K562 (cell line): Measurements from ENCODE around the gene ITPR1. TPM values are rescaled to one million over a fixed set of nuclear protein-coding genes. Genes with fewer than 3 reads are reported as not detected.

Source experiments
- ATAC-seq: fragments of 200-7000 bp; cut with Tn5 transposase; 3 replicates; pipeline ENCODE4 v1.9.1; 2020; ENCODE audit warnings: moderate library complexity
- BruUV-seq: library from RNA; stranded (reverse); fragments of 400-500 nt; replicated peaks from 2 replicates; lab custom pipeline; 2021; lab: Mats Ljungman, UMichigan
- CTCF ChIA-PET: fragments of 300-600 bp; formaldehyde crosslinking; extraction: SDS; loops from one replicate; lab custom pipeline; 2021; ENCODE audit warnings: low intra/inter-chr PET ratio; lab: Yijun Ruan, JAX
- POLR2A ChIA-PET: fragments of 300-600, 350-650 bp; sonication (Branson Sonifier 250); formaldehyde crosslinking; extraction: SDS; loops from one replicate; lab custom pipeline; 2021; ENCODE audit warnings: antibody characterized with exemption, inconsistent platforms; lab: Yijun Ruan, JAX
- DNase-seq, 4 experiments: peaks; one replicate each; pipeline versions ENCODE4 v3.0.0 to v3.0.0-alpha.2; 2011 to 2018; ENCODE audit warnings: low spot score in 3 of 4, mixed read lengths in 3 of 4; ENCODE audit errors: extremely low read depth in 1 of 4
- FAIRE-seq: peaks from 2 replicates; lab custom pipeline; 2011; peaks lifted over from hg19 to GRCh38; lab: Jason Lieb, UNC
- H2AFZ ChIP-seq: 2 replicates; pipeline ENCODE4 v1.6.0; 2011; ENCODE audit warnings: low read depth, low read length, control low read depth, inconsistent platforms
- H3K27ac ChIP-seq: fragments of 200-600 bp; 3 replicates; pipeline ENCODE4 v1.8.0; 2011; ENCODE audit warnings: low read depth, mild to moderate bottlenecking, control low read depth, inconsistent platforms, low read length, moderate library complexity, mixed read lengths; ENCODE audit errors: extremely low read depth
- H3K27me3 ChIP-seq, 2 experiments: fragments of 300-600 bp in 1 of 2; 2 replicates in 1 of 2; 3 replicates in 1 of 2; pipeline versions ENCODE4 v1.6.0 to v1.8.0; 2011; ENCODE audit warnings: inconsistent platforms in 2 of 2, low read length in 2 of 2, mild to moderate bottlenecking in 1 of 2, mixed read lengths in 1 of 2, moderate library complexity in 1 of 2; ENCODE audit not compliant: control insufficient read depth in 2 of 2, insufficient read depth in 2 of 2
- H3K36me3 ChIP-seq: fragments of 300-600 bp; 3 replicates; pipeline ENCODE4 v1.8.0; 2011; ENCODE audit warnings: mild to moderate bottlenecking, low read length, inconsistent platforms; ENCODE audit not compliant: control insufficient read depth, insufficient read depth
- H3K4me1 ChIP-seq, 2 experiments: fragments of 200-600 bp in 1 of 2; replicated peaks in 1 of 2; 2 replicates in 1 of 2; 3 replicates in 1 of 2; pipeline versions ENCODE4 v1.5.1 to v1.8.0; 2011; ENCODE audit warnings: inconsistent platforms in 2 of 2, low read length in 2 of 2, mild to moderate bottlenecking in 1 of 2, mixed read lengths in 1 of 2, moderate library complexity in 1 of 2; ENCODE audit not compliant: control insufficient read depth in 2 of 2, insufficient read depth in 2 of 2
- H3K4me2 ChIP-seq: 2 replicates; pipeline ENCODE4 v1.6.1; 2011; ENCODE audit warnings: low read length, control low read depth, inconsistent platforms, mixed read lengths; ENCODE audit not compliant: insufficient read depth
- H3K4me3 ChIP-seq: fragments of 200-600 bp; sonication (generic), shearing (Covaris generic); 2 replicates; pipeline ENCODE4 v1.5.1; 2016; ENCODE audit warnings: control low read depth, inconsistent platforms
- H3K79me2 ChIP-seq: fragments of 200-600 bp; 3 replicates; pipeline ENCODE4 v1.8.0; 2011; ENCODE audit warnings: low read length, inconsistent platforms; ENCODE audit not compliant: control insufficient read depth, insufficient read depth
- H3K9ac ChIP-seq, 2 experiments: 2 replicates each; pipeline versions ENCODE4 v1.6.0 to v1.6.1; 2011; ENCODE audit warnings: low read depth in 2 of 2, low read length in 2 of 2, control low read depth in 1 of 2, inconsistent platforms in 1 of 2, mild to moderate bottlenecking in 1 of 2, mixed read lengths in 1 of 2; ENCODE audit not compliant: insufficient read depth in 1 of 2
- H3K9me1 ChIP-seq: one replicate; pipeline ENCODE4 v1.6.0; 2011; ENCODE audit warnings: inconsistent platforms, mild to moderate bottlenecking, low read length, moderate library complexity; ENCODE audit not compliant: control insufficient read depth, insufficient read depth
- H3K9me3 ChIP-seq: replicated peaks from 2 replicates; pipeline ENCODE4 v1.5.1; 2011; ENCODE audit warnings: low read depth, low read length, inconsistent platforms; ENCODE audit not compliant: control insufficient read depth, insufficient read depth
- H4K20me1 ChIP-seq: replicated peaks from 2 replicates; pipeline ENCODE4 v1.6.1; 2011; ENCODE audit warnings: low read length, inconsistent platforms, mixed read lengths; ENCODE audit not compliant: control insufficient read depth, insufficient read depth
- CBX1 ChIP-seq: sonication (generic); IDR thresholded peaks from 2 replicates; pipeline ENCODE4 v1.6.1; 2016; ENCODE audit warnings: antibody characterized with exemption, low read depth, mild to moderate bottlenecking
- CHD4 ChIP-seq: fragments of 200-600 bp; sonication (generic); IDR thresholded peaks from 3 replicates; pipeline ENCODE4 v1.6.1; 2012; ENCODE audit warnings: low read depth, mild to moderate bottlenecking, mixed read lengths, low read length, inconsistent platforms; ENCODE audit not compliant: insufficient read depth, insufficient replicate concordance, poor library complexity, severe bottlenecking
- DLX4 ChIP-seq: fragments of 250-450 bp; sonication (Bioruptor Pico); IDR thresholded peaks from 2 replicates; pipeline ENCODE4 v1.6.1; 2021; ENCODE audit warnings: mild to moderate bottlenecking
- DPF2 ChIP-seq: fragments of 450-650 bp; IDR thresholded peaks from 2 replicates; pipeline ENCODE4 v1.6.1; 2016
- ELF1 ChIP-seq: fragments of 200-800 bp; sonication (Bioruptor generic); IDR thresholded peaks from 2 replicates; pipeline ENCODE4 v1.6.1; 2016; ENCODE audit warnings: missing genetic modification characterization, missing compliant biosample characterization
- FOXJ2 ChIP-seq: fragments of 200-800 bp; sonication (Bioruptor generic); IDR thresholded peaks from 2 replicates; pipeline ENCODE4 v1.6.1; 2016; ENCODE audit warnings: missing genetic modification characterization, missing compliant biosample characterization
- GMEB1 ChIP-seq: fragments of 250-450 bp; sonication (Bioruptor Pico); IDR thresholded peaks from 2 replicates; pipeline ENCODE4 v1.4.0; 2020; ENCODE audit warnings: mild to moderate bottlenecking
- HNRNPLL ChIP-seq: fragments of 200-400 bp; formaldehyde crosslinking; IDR thresholded peaks from 2 replicates; pipeline ENCODE4 v1.6.1; 2017; ENCODE audit warnings: low read length, low read depth, mild to moderate bottlenecking; ENCODE audit not compliant: poor library complexity, severe bottlenecking
- KLF16 ChIP-seq: IDR thresholded peaks from 2 replicates; pipeline ENCODE4 v1.6.1; 2016; ENCODE audit warnings: antibody characterized with exemption
- MAFG ChIP-seq: fragments of 450-650 bp; conservative IDR thresholded peaks from 2 replicates; pipeline ENCODE4 v1.6.1; 2016; ENCODE audit warnings: missing genetic modification characterization, missing compliant biosample characterization
- MAFK ChIP-seq: IDR thresholded peaks from 2 replicates; pipeline ENCODE4 v1.6.1; 2011; ENCODE audit warnings: low read length, improper control_type of control experiment
- MXD1 ChIP-seq: fragments of 250-450 bp; sonication (Bioruptor Pico); IDR thresholded peaks from 2 replicates; pipeline ENCODE4 v1.8.0; 2021; ENCODE audit warnings: borderline replicate concordance, mild to moderate bottlenecking, moderate library complexity; ENCODE audit not compliant: poor library complexity, severe bottlenecking
- NFATC3 ChIP-seq: fragments of 450-650 bp; IDR thresholded peaks from 2 replicates; pipeline ENCODE4 v1.6.1; 2017; ENCODE audit warnings: mild to moderate bottlenecking
- NFIC ChIP-seq: fragments of 450-650 bp; IDR thresholded peaks from 2 replicates; pipeline ENCODE4 v1.6.1; 2017; ENCODE audit warnings: mild to moderate bottlenecking, inconsistent platforms
- SLC30A9 ChIP-seq: fragments of 250-450 bp; sonication (Bioruptor Pico); IDR thresholded peaks from 2 replicates; pipeline ENCODE4 v1.8.0; 2022; ENCODE audit warnings: mild to moderate bottlenecking, moderate library complexity
- SMARCC2 ChIP-seq: fragments of 450-650 bp; IDR thresholded peaks from 2 replicates; pipeline ENCODE4 v1.6.1; 2017; ENCODE audit warnings: antibody characterized with exemption, moderate library complexity, mild to moderate bottlenecking, low read depth
- TEAD4 ChIP-seq, 2 experiments: sonication (generic) in 1 of 2; formaldehyde crosslinking in 1 of 2; IDR thresholded peaks; 2 replicates each; pipeline versions ENCODE4 v1.6.1 to v1.8.0; 2012 to 2022; ENCODE audit warnings: borderline replicate concordance in 1 of 2, inconsistent platforms in 1 of 2, low read length in 1 of 2, mild to moderate bottlenecking in 1 of 2, missing genetic modification reagents in 1 of 2
- U2AF1 ChIP-seq: fragments of 200-400 bp; formaldehyde crosslinking; optimal IDR thresholded peaks from 2 replicates; pipeline ENCODE3; 2017; ENCODE audit warnings: mild to moderate bottlenecking, low read depth, low read length, moderate library complexity
- ZKSCAN8 ChIP-seq: fragments of 200-800 bp; sonication (Bioruptor generic); IDR thresholded peaks from 2 replicates; pipeline ENCODE4 v1.6.1; 2016; ENCODE audit warnings: missing genetic modification characterization, missing compliant biosample characterization
- ZNF124 ChIP-seq: sonication (generic); formaldehyde crosslinking; IDR thresholded peaks from 2 replicates; pipeline ENCODE4 v1.8.1; 2022; ENCODE audit warnings: missing genetic modification reagents
- ZSCAN32 ChIP-seq: fragments of 450-650 bp; formaldehyde crosslinking; IDR thresholded peaks from 2 replicates; pipeline ENCODE4 v1.4.0; 2020; ENCODE audit warnings: mild to moderate bottlenecking, moderate library complexity
- WGBS: fragments of 100-300 bp; shearing (Covaris generic); methylation state at CpG from one replicate; pipeline ENCODE4 v1.1.6; 2016; ENCODE audit warnings: low coverage, mixed read lengths; ENCODE audit not compliant: insufficient coverage; ENCODE audit errors: missing lambda C conversion rate; 5-methylcytosine and 5-hydroxymethylcytosine counted together
- in situ Hi-C: fragments of 300-500 bp; cut with MboI; formaldehyde crosslinking; loops from 4 replicates; pipeline ENCODE4 v1.15.0; 2018; ENCODE audit warnings: inconsistent platforms, mixed read lengths
- intact Hi-C: fragments of 100-400 bp; cut with micrococcal nuclease; formaldehyde crosslinking; loops from 2 replicates; pipeline ENCODE4 v1.14.2; 2022
- polyA plus RNA-seq, 8 experiments: library from polyadenylated mRNA; depleted of rRNA in 4 of 8; stranded (reverse) in 5 of 8; unstranded in 3 of 8; fragments of >200 nt; fragmentation: Nextera tagmentation in 2 of 8; fragmentation: Illumina TruSeq in 1 of 8; extraction: Ambion mirVana in 2 of 8; extraction: Trizol in 1 of 8; gene quantifications; 2 replicates each; pipeline versions ENCODE4 v1.2.1 to v1.2.3, GENCODE V29; 2011 to 2014; ENCODE audit warnings: inconsistent platforms in 1 of 8, missing spikeins in 1 of 8
- total RNA-seq, 7 experiments: library from RNA; depleted of rRNA in 6 of 7; stranded (reverse); fragments of >200 nt in 6 of 7; fragmentation: Illumina TruSeq in 2 of 7; extraction: Trizol in 2 of 7; gene quantifications; 2 replicates each; pipeline versions ENCODE4 v1.2.1 to v1.2.3, GENCODE V29; 2011 to 2021; ENCODE audit warnings: low replicate concordance in 1 of 7

The ITPR1 gene
- total and polyA plus RNA-seq, 9 of the 15 experiments (the other 6 are each of a cell fraction or from before 2014, with no cell fraction given), result 22.4 to 40.0 (median 27.4) TPM

- Histone ChIP-seq H3K9ac (no peak overlapping the region), H2AFZ (no peak overlapping the region), H3K4me3 (no peak overlapping the region), H3K79me2 (no peaks in the 10 kb centered on the region), H3K27ac (no peak overlapping the region), H4K20me1 (no peaks in the 10 kb centered on the region), H3K36me3 (no peaks in the 10 kb centered on the region), H3K27me3 (no peaks in the 10 kb centered on the region), H3K4me1 (peaks cover 6 to 37% of the 10 kb centered on the region in 2 experiments), H3K9me3 (no peaks in the 10 kb centered on the region), H3K9me1 (no peaks in the 10 kb centered on the region), H3K4me2 (no peak overlapping the region)
- FAIRE-seq (peak; percentile 51), ATAC-seq (no peak), DNase-seq (no peak)
- in situ Hi-C loops (no loop called here), intact Hi-C loops (no loop called here)
- ChIA-PET CTCF (no interaction called here), POLR2A (no interaction called here)
- WGBS, result 52% methylated on average over 7 of the region's 7 CpGs
- no TSS peak for BruUV-seq
- TF ChIP-seq CBX1 (no peak), TEAD4 (IDR thresholded peaks at IDR 0.05; ENCODE audit: low read length) (no peak), TEAD4 (CRISPR knock-in tag; IDR thresholded peaks at IDR 0.05; ENCODE audit: borderline replicate concordance) (no peak), ZNF124 (no peak), MXD1 (CRISPR knock-in tag) (no peak), U2AF1 (no peak), NFATC3 (no peak), ZKSCAN8 (CRISPR knock-in tag) (no peak), HNRNPLL (no peak), GMEB1 (CRISPR knock-in tag) (no peak), FOXJ2 (no peak), KLF16 (no peak), SLC30A9 (no peak), ZSCAN32 (CRISPR knock-in tag) (no peak), MAFK (0 out of 2 replicates have a peak, but pooled peaks have one; percentile 16), MAFG (tag) (peak; percentile 42), SMARCC2 (no peak), DLX4 (CRISPR knock-in tag) (no peak), DPF2 (no peak), CHD4 (no peak), NFIC (peak; percentile 71), ELF1 (tag) (no peak)
These were observed 261.3 kb downstream of the ITPR1 start for GRCh38 chr3:4754180-4755086.
